HFFc6 (cell line): ENCODE measurements around the gene OMP. TPM values are rescaled to one million over a fixed set of nuclear protein-coding genes. Genes with fewer than 3 reads are reported as not detected.
"Not testable (repeated sequence)": the region's sequence is repeated elsewhere in the genome, so short reads cannot be mapped to it uniquely, and the experiment has no call there.

Experiments used
- DNase-seq: peaks from one replicate; pipeline ENCODE4 v3.0.0-alpha.2; 2018
- H3K27ac Mint-ChIP-seq: 2 replicates; pipeline ENCODE4 v1.8.0; 2020; ENCODE audit warnings: mild to moderate bottlenecking, mixed read lengths
- H3K27me3 Mint-ChIP-seq: 2 replicates; pipeline ENCODE4 v1.8.0; 2021; ENCODE audit warnings: mild to moderate bottlenecking, moderate library complexity, mixed read lengths; ENCODE audit not compliant: insufficient read depth
- H3K36me3 Mint-ChIP-seq: 2 replicates; pipeline ENCODE4 v1.8.0; 2021; ENCODE audit warnings: low read depth, mixed read lengths
- H3K4me1 Mint-ChIP-seq: 2 replicates; pipeline ENCODE4 v1.8.0; 2020; ENCODE audit warnings: low read depth, mixed read lengths
- H3K4me3 Mint-ChIP-seq: 2 replicates; pipeline ENCODE4 v1.8.0; 2020; ENCODE audit warnings: mild to moderate bottlenecking, moderate library complexity, mixed read lengths
- H3K9me3 Mint-ChIP-seq: 2 replicates; pipeline ENCODE4 v1.8.0; 2020; ENCODE audit warnings: mild to moderate bottlenecking, mixed read lengths
- total RNA-seq, 6 experiments: library from RNA; stranded (reverse); fragmentation: NEBNext Ultra II Directional; extraction: Animal tissue kit (Norgen Biotek cat#: 25700); gene quantifications; 2 replicates in 1 of 6; 3 replicates in 5 of 6; pipeline ENCODE4 v1.2.3, GENCODE V29; 2021
- TF ChIP-seq, protein P1 (sequence below): fragments of 200-600 bp; sonication (generic); IDR thresholded peaks from 2 replicates; pipeline ENCODE4 v1.5.0; 2021; ENCODE audit warnings: antibody characterized with exemption, mild to moderate bottlenecking

Gene OMP
- total RNA-seq, 6 experiments from 2014 or later, result 0.77 TPM; not detected in 5

DNA sequence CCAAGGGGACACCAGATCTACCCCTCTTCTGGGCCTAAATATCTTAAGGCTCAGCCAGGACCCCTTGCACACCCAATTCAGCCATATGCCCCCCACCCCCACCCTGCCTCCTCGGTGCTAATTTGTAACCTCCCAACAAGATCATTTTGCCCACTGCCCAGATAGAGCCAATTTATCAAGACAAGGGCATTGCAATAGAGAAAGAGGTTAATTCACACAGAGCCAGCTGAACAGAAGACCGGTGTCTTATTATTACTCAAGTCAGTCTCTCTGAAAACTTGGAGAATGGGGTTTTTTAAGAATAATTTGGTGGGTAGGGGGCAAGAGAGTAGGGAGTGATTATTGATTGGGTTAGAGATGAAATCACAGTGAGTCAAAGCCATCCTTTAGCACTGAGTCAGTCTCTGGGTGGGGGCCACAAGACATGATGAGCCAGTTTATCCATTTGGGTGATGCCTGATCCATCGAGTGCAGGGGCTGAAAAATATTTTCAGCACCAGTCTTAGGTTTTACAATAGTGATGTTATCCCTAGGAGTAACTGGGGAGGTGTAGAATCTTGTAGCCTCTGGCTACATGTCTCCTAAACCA lies 45.7 kb upstream of the OMP start:
- H3K36me3 Mint-ChIP-seq, result 0 out of 2 replicates have a peak, but pooled peaks cover 4% of the 10 kb centered on the region
- DNase-seq, result no peak
- peaks cover 18% of the 10 kb centered on the region for H3K27me3 Mint-ChIP-seq
- no peaks in the 10 kb centered on the region for H3K4me1 Mint-ChIP-seq
- peaks cover 5% of the 10 kb centered on the region for H3K9me3 Mint-ChIP-seq
- H3K4me3 Mint-ChIP-seq, result no peak overlapping the region
- H3K27ac Mint-ChIP-seq, result no peak overlapping the region
- TF ChIP-seq, protein P1, sequence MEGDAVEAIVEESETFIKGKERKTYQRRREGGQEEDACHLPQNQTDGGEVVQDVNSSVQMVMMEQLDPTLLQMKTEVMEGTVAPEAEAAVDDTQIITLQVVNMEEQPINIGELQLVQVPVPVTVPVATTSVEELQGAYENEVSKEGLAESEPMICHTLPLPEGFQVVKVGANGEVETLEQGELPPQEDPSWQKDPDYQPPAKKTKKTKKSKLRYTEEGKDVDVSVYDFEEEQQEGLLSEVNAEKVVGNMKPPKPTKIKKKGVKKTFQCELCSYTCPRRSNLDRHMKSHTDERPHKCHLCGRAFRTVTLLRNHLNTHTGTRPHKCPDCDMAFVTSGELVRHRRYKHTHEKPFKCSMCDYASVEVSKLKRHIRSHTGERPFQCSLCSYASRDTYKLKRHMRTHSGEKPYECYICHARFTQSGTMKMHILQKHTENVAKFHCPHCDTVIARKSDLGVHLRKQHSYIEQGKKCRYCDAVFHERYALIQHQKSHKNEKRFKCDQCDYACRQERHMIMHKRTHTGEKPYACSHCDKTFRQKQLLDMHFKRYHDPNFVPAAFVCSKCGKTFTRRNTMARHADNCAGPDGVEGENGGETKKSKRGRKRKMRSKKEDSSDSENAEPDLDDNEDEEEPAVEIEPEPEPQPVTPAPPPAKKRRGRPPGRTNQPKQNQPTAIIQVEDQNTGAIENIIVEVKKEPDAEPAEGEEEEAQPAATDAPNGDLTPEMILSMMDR, result no peak

DNA sequence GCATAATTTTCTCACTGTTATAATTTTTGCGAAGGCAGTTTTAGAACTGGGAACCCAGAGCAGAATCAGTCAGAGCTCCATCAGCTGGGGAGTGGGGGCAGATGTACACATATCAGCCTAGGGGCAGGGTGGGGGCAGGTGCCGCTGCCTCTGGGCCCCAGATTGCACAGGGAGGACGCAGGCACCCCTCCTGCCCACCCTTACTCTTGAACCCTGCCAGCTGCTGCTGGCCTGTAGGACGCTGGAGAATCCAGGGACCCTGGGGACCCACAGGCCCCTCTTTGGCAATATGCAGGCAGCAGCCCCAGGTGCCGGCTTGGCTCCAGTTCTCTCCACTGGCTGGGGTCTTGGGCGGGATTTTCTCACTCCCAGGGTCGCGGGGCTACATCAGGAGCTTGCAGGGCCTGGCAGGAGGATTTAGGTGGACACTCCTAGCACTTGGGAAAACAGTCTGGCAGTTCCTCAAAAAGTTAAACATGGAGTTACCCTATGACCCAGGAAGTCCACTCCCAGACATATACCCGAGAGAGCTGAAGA lies 44.6 kb upstream of the OMP start:
- peaks cover 5% of the 10 kb centered on the region for H3K9me3 Mint-ChIP-seq

DNA sequence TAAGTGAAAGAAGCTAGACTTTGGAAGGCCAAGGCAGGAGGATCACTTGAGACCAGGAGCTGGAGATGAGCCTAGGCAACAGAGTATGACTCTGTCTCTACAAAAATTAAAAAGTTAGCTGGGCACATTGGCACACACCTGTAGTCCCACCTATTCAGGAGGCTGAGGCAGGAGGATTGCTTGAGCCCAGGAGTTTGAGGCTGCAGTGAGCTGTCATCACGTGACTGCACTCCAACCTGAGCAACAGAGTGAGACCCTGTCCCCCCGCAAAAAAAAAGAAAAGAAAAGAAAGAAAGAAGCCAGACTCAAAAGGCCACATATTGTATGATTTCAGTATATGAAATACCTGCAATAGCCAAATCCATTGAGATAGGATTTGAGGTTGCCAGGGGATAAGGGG lies 43.7 kb upstream of the OMP start:
- H3K4me1 Mint-ChIP-seq, result no peaks in the 10 kb centered on the region
- no peak overlapping the region for H3K4me3 Mint-ChIP-seq
- H3K27me3 Mint-ChIP-seq, result peaks cover 10% of the 10 kb centered on the region
- TF ChIP-seq, protein P1, result no peak
- DNase-seq, result no peak
- H3K9me3 Mint-ChIP-seq, result peaks cover 5% of the 10 kb centered on the region
- no peak overlapping the region for H3K27ac Mint-ChIP-seq
- H3K36me3 Mint-ChIP-seq, result 0 out of 2 replicates have a peak, but pooled peaks cover 4% of the 10 kb centered on the region

More for the DNA sequence above, 44.6 kb upstream of the OMP start:
- Mint-ChIP-seq H3K27ac (no peak overlapping the region), H3K36me3 (0 out of 2 replicates have a peak, but pooled peaks cover 4% of the 10 kb centered on the region), H3K27me3 (peaks cover 13% of the 10 kb centered on the region), H3K4me3 (no peak overlapping the region), H3K4me1 (no peaks in the 10 kb centered on the region)
- TF ChIP-seq, protein P1, result no peak
- DNase-seq, result no peak

GRCh38 chr11:77059806-77060205 lies 42.8 kb upstream of the OMP start:
- DNase-seq, result no peak
- Mint-ChIP-seq H3K4me3 (no peak overlapping the region), H3K4me1 (no peaks in the 10 kb centered on the region), H3K27me3 (peaks cover 9% of the 10 kb centered on the region), H3K27ac (no peak overlapping the region), H3K9me3 (peaks cover 5% of the 10 kb centered on the region), H3K36me3 (0 out of 2 replicates have a peak, but pooled peaks cover 4% of the 10 kb centered on the region)
- TF ChIP-seq, protein P1, result no peak

GRCh38 chr11:77060234-77060633 lies 42.4 kb upstream of the OMP start:
- Mint-ChIP-seq H3K9me3 (peaks cover 5% of the 10 kb centered on the region), H3K27me3 (peaks cover 9% of the 10 kb centered on the region), H3K36me3 (0 out of 2 replicates have a peak, but pooled peaks cover 4% of the 10 kb centered on the region), H3K4me1 (no peaks in the 10 kb centered on the region), H3K27ac (no peak overlapping the region), H3K4me3 (no peak overlapping the region)
- TF ChIP-seq, protein P1, result no peak
- no peak for DNase-seq

- not testable (repeated sequence) for H3K4me1 Mint-ChIP-seq, H3K27me3 Mint-ChIP-seq, H3K36me3 Mint-ChIP-seq, H3K27ac Mint-ChIP-seq, H3K4me3 Mint-ChIP-seq, DNase-seq, H3K9me3 Mint-ChIP-seq
These were observed 41.4 kb upstream of the OMP start for GRCh38 chr11:77061258-77061657.
